GM13977 (cell line): ENCODE results near the gene TTLL9.

ENCODE experiments used
- DNase-seq: peaks from one replicate; pipeline ENCODE4 v3.0.0; 2012; ENCODE audit warnings: low spot score
- in situ Hi-C: fragments of 300-500 bp; cut with MboI; formaldehyde crosslinking; loops from one replicate; pipeline ENCODE4 v1.12.0; 2022; ENCODE audit warnings: low sequenced_read_pairs, low pct_unique_long_range_greater_than_20kb, mixed read lengths, inconsistent platforms; ENCODE audit not compliant: unreplicated experiment
- TF ChIP-seq, protein P1 (sequence below): IDR thresholded peaks from 2 replicates; pipeline ENCODE4 v1.5.1; 2012; ENCODE audit warnings: mild to moderate bottlenecking, control low read depth; ENCODE audit not compliant: insufficient read depth; ENCODE audit errors: extremely low read depth, missing control alignments

TTLL9 gene

DNA sequence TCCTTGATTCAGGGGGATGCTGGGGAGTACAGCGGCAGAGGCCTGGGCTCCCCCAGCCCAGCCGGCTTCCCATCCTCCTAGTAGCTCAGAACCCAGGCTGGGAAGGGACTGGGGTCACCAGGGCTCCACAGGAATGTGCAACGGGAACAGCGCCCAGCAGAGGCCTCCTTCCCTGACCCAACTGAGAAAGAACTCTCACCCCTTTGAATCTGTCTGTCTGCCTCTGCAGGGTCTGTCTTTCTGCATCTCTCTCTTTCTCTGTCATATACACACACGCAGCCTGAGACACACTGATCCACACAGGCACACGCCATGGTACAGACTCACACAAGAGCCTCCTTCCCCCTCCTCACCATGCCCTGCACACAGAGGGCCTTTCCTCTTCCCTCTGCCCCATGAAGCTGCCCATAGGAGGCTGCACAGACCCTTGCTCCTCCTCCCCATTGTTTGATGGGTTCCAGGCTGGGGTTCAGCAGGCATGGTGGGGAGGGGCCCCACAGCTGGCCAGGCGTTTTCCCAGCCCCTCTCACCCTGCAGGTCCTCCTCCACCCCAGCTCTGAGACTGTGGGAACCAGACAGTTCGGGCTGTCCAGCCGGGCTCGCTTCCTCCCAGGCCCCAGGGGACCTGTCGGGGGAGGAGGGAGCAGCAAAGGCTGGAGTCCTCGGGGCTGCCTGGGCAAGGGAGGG is 27.8 kb upstream of the TTLL9 start:
- no peak for DNase-seq
- in situ Hi-C loops: loop anchor here (25.0 kb wide), 1 partner anchor 245 kb away; no protein-coding TSS in a partner anchor
- TF ChIP-seq, protein P1, sequence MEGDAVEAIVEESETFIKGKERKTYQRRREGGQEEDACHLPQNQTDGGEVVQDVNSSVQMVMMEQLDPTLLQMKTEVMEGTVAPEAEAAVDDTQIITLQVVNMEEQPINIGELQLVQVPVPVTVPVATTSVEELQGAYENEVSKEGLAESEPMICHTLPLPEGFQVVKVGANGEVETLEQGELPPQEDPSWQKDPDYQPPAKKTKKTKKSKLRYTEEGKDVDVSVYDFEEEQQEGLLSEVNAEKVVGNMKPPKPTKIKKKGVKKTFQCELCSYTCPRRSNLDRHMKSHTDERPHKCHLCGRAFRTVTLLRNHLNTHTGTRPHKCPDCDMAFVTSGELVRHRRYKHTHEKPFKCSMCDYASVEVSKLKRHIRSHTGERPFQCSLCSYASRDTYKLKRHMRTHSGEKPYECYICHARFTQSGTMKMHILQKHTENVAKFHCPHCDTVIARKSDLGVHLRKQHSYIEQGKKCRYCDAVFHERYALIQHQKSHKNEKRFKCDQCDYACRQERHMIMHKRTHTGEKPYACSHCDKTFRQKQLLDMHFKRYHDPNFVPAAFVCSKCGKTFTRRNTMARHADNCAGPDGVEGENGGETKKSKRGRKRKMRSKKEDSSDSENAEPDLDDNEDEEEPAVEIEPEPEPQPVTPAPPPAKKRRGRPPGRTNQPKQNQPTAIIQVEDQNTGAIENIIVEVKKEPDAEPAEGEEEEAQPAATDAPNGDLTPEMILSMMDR: no peak

DNA sequence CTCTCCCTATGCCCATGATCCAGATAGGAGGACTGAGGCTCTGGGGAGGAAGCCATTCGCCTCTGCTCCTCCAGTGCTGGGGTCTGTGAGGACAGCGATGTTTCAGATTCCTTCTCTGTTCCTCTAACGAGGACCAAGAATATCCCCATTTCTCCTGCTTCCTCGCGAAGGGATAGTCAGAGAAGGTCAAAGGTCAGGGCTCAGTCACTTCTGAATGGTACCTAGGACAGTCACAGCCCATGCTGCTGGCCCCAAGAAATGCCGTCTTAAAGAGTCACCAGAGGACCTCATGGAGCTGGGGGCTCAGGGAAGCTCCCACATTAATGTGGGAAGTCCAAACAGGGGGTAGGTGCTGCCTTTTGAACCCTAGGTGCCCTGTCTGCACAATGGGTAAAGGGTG is 27.1 kb upstream of the TTLL9 start:
- in situ Hi-C loops: loop anchor here (25.0 kb wide), 1 partner anchor 244 kb away; no protein-coding TSS in a partner anchor
- TF ChIP-seq, protein P1: no peak

DNA sequence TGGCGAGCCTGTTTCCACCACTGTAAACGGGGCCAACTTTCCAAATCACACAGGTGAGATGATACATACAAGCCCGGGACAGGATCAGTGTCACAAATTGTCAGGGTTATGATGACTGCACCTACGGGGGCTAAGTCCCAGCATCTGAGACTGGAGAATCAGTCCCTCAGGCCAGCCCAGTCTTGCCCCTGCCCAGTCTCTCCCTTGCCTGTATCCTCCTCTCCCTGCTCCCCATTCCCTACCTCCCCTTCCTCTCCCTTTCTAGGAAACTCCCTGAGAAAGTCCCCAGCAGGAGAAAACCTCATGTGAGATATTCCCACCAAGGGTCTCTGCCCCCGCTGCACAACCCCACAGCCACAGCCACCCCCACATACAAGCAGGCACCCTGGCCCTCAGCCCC is 26.6 kb upstream of the TTLL9 start:
- in situ Hi-C loops: loop anchor here (25.0 kb wide), 1 partner anchor 243 kb away; no protein-coding TSS in a partner anchor
- TF ChIP-seq, protein P1: no peak
- DNase-seq: no peak

More for the DNA sequence above, 27.1 kb upstream of the TTLL9 start:
- no peak for DNase-seq

DNA sequence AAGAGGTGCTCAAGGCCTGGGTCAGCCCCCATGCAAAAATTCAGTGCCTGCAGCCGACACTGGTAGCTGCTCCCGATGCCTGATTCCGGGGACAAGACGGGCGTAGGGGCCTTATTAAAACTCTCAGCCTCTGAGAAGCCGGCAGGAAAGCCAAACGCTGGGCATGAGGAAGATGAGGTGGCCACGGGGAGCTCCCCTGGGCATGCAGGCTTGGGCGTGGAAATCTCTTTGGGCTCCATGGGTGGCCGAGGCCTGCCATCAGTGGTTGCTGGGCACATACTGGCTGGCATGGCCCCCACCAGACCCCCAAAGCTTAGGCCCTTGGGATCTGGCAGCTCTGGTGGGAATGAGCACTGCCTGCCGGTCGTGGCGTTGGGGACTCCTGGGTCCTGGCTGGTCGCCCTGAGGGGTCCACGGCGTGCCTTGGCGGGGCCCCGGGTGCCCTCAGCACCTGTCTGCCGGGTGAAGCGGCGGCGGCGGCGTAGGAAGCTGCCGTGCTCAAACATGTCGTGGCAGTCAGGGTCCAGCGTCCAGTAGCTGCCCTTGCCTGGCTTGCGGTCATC is 25.6 kb upstream of the TTLL9 start:
- DNase-seq: no peak
- TF ChIP-seq, protein P1: no peak
- in situ Hi-C loops: loop anchor here (25.0 kb wide), 1 partner anchor 242 kb away; no protein-coding TSS in a partner anchor

DNA sequence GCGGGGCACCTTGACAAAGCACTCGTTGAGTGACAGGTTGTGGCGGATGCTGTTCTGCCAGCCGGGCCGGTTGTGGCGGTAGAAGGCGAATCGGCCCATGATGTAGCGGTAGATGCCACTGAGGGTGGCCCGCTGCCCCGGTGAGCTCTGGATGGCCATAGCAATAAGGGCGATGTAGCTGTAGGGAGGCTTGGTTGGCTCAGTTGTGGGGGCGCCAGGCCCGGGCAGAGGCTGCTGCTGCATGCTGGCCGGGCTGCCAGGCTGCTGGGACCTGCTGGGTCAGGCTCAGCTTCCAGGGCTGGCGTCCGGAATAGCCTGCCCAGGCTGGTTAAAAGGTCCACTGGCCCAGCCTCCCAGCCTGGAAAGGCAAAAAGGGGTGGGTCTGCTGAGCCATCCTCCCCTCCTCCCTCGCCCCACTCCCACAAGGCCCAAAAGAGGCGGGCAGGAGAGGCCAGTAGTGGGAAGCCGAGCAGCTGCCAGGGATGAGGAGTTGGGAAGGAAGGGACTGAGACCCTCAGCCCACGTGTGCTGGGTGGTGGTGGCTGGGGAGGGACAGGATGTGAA is 25.1 kb upstream of the TTLL9 start, which contains the start of gene FOXS1:
Gene FOXS1, minus strand, starts transcription at position 305 of the 564 bp plus-strand sequence. Its CDS starts 62 bp downstream, at position 243.
- no peak for DNase-seq
- in situ Hi-C loops: loop anchor here (25.0 kb wide), 1 partner anchor 242 kb away; no protein-coding TSS in a partner anchor
- TF ChIP-seq, protein P1: no peak

DNA sequence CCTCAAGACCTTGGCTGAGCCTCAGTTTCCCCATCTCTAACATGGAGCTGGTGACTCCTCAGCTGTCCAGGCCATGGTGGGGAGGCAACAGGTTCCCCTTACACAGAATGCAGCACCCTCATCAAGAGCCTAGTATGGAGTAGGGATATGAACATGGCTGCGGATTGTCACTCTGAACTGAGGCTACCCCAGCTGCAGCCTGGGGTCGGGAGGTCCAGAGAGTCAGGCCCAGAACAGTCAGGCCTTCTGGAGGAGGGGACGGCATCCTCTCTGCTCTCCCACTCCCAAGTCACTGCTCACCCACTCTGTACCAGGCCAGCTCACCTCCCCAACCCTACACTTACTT is 23.7 kb upstream of the TTLL9 start:
- in situ Hi-C loops: loop anchor here (25.0 kb wide), 1 partner anchor 241 kb away; no protein-coding TSS in a partner anchor
- TF ChIP-seq, protein P1: no peak
- no peak for DNase-seq
